GM21529 (cell line): Measurements from ENCODE around the gene CDK9.

Source experiments
- ATAC-seq: cut with Tn5 transposase; IDR thresholded peaks from one replicate; pipeline ENCODE4 v1.9.1; 2021; ENCODE audit not compliant: unreplicated experiment

The CDK9 gene

GRCh38 chr9:127761491-127761956, 24.3 kb upstream of the CDK9 start:
- no peak for ATAC-seq

- no peak for ATAC-seq
Measured at GRCh38 chr9:127762111-127762676, 23.6 kb upstream of the CDK9 start.

GRCh38 chr9:127763918-127764384, 21.9 kb upstream of the CDK9 start:
- no peak for ATAC-seq

- no peak for ATAC-seq
Measured at GRCh38 chr9:127765418-127765817, 20.4 kb upstream of the CDK9 start.

GRCh38 chr9:127767410-127767809, 18.4 kb upstream of the CDK9 start:
- no peak for ATAC-seq

- no peak for ATAC-seq
Measured at GRCh38 chr9:127767909-127768331, 17.9 kb upstream of the CDK9 start.

GRCh38 chr9:127768698-127769097, 17.1 kb upstream of the CDK9 start:
- no peak for ATAC-seq

- ATAC-seq = no peak
Measured at GRCh38 chr9:127769101-127769500, 16.7 kb upstream of the CDK9 start.

- no peak for ATAC-seq
Measured at GRCh38 chr9:127769929-127770582, 15.8 kb upstream of the CDK9 start.

- no peak for ATAC-seq
Measured at GRCh38 chr9:127770583-127770904, 15.3 kb upstream of the CDK9 start.

- peak; percentile 91 for ATAC-seq
Measured at GRCh38 chr9:127770905-127771569, 14.8 kb upstream of the CDK9 start.

GRCh38 chr9:127771570-127772189, 14.2 kb upstream of the CDK9 start:
- ATAC-seq = no peak

- ATAC-seq = no peak
Measured at GRCh38 chr9:127772603-127773002, 13.2 kb upstream of the CDK9 start.

- no peak for ATAC-seq
Measured at GRCh38 chr9:127773272-127773671, 12.6 kb upstream of the CDK9 start.

- no peak for ATAC-seq
Measured at GRCh38 chr9:127773981-127774380, 11.9 kb upstream of the CDK9 start.

- ATAC-seq = peak; percentile 27
Measured at GRCh38 chr9:127776195-127776923, 9.5 kb upstream of the CDK9 start.

- ATAC-seq = no peak
Measured at GRCh38 chr9:127776924-127777289, 8.9 kb upstream of the CDK9 start.

GRCh38 chr9:127777368-127777980, 8.4 kb upstream of the CDK9 start:
- no peak for ATAC-seq

GRCh38 chr9:127778280-127779135, 7.3 kb upstream of the CDK9 start, which contains the start of gene SH2D3C:
Gene SH2D3C, minus strand, starts transcription at chr9:127778666. Its CDS starts 39 bp downstream, at chr9:127778627.
- peak; percentile 41 for ATAC-seq
